CD4-positive, alpha-beta memory T cell (primary cell): Measurements from ENCODE around the gene HORMAD1. TPM values are rescaled to one million over a fixed set of nuclear protein-coding genes. Genes with fewer than 3 reads are reported as not detected.

Experiments used
- CTCF ChIA-PET: fragments of 350-600 bp; sonication (Branson Sonifier 250); formaldehyde crosslinking; loops from one replicate; lab custom pipeline; 2021; ENCODE audit warnings: inconsistent platforms; ENCODE audit not compliant: partially characterized antibody; lab: Charles Lee
- POLR2A ChIA-PET: fragments of 350-600 bp; sonication (Branson Sonifier 250); formaldehyde crosslinking; loops from one replicate; lab custom pipeline; 2021; ENCODE audit not compliant: partially characterized antibody; lab: Charles Lee
- DNase-seq, 5 donors: peaks; one replicate each; pipeline versions ENCODE4 v3.0.0 to v3.0.0-alpha.2; 2020 to 2022; ENCODE audit warnings: mixed read lengths in 1 of 5
- H3K27ac ChIP-seq: one replicate; pipeline ENCODE4 v1.7.0; 2013; ENCODE audit warnings: low read depth, low read length
- H3K27me3 ChIP-seq: 2 replicates; pipeline ENCODE4 v1.7.0; 2013; ENCODE audit warnings: mild to moderate bottlenecking, low read length, moderate library complexity; ENCODE audit not compliant: insufficient read depth
- H3K36me3 ChIP-seq: 2 replicates; pipeline ENCODE4 v1.7.0; 2013; ENCODE audit warnings: mild to moderate bottlenecking, low read length, moderate library complexity; ENCODE audit not compliant: insufficient read depth
- H3K4me1 ChIP-seq: 2 replicates; pipeline ENCODE4 v1.7.0; 2013; ENCODE audit warnings: mild to moderate bottlenecking, low read length, moderate library complexity; ENCODE audit not compliant: insufficient read depth
- H3K4me3 ChIP-seq, 2 donors: one replicate each; pipeline ENCODE4 v1.7.0; 2013; ENCODE audit warnings: low read length in 2 of 2, mild to moderate bottlenecking in 1 of 2
- H3K9me3 ChIP-seq, 2 donors: one replicate each; pipeline ENCODE4 v1.7.0; 2013; ENCODE audit warnings: low read length in 2 of 2, control low read depth in 1 of 2; ENCODE audit not compliant: control insufficient read depth in 1 of 2
- H3K27ac Mint-ChIP-seq, 7 donors: one replicate each; pipeline ENCODE4 v1.8.0; 2020 to 2021; ENCODE audit warnings: mixed read lengths in 7 of 7, mild to moderate bottlenecking in 6 of 7, inconsistent platforms in 3 of 7, moderate library complexity in 3 of 7
- H3K27me3 Mint-ChIP-seq, 2 donors: one replicate each; pipeline ENCODE4 v1.8.0; 2020 to 2021; ENCODE audit warnings: mixed read lengths in 2 of 2
- H3K36me3 Mint-ChIP-seq, 2 donors: one replicate each; pipeline ENCODE4 v1.8.0; 2020 to 2021; ENCODE audit warnings: mixed read lengths in 2 of 2, inconsistent platforms in 1 of 2, mild to moderate bottlenecking in 1 of 2
- H3K4me1 Mint-ChIP-seq, 4 donors: one replicate each; pipeline ENCODE4 v1.8.0; 2020 to 2021; ENCODE audit warnings: mixed read lengths in 4 of 4, mild to moderate bottlenecking in 1 of 4
- H3K4me3 Mint-ChIP-seq, 8 donors: one replicate each; pipeline ENCODE4 v1.8.0; 2020 to 2021; ENCODE audit warnings: mixed read lengths in 8 of 8, mild to moderate bottlenecking in 7 of 8, moderate library complexity in 6 of 8, inconsistent platforms in 3 of 8
- H3K9me3 Mint-ChIP-seq, 8 donors: one replicate each; pipeline ENCODE4 v1.8.0; 2020 to 2021; ENCODE audit warnings: mixed read lengths in 8 of 8, mild to moderate bottlenecking in 5 of 8, inconsistent platforms in 3 of 8, moderate library complexity in 1 of 8
- intact Hi-C: fragments of 100-400 bp; cut with micrococcal nuclease; formaldehyde crosslinking; loops from one replicate; pipeline ENCODE4 v1.15.1; 2023
- polyA plus RNA-seq, 2 donors: library from polyadenylated mRNA; unstranded; fragments of 300-500 nt; fragmentation: Illumina TruSeq; gene quantifications; one replicate each; pipeline ENCODE4 v1.2.3, GENCODE V29; 2021
- total RNA-seq, 2 experiments: library from RNA; stranded (reverse); gene quantifications; one replicate each; pipeline ENCODE4 v1.2.3, GENCODE V29; 2021

The HORMAD1 gene
- total and polyA plus RNA-seq, 4 experiments from 2014 or later: 0.64 TPM; not detected in 3

DNA sequence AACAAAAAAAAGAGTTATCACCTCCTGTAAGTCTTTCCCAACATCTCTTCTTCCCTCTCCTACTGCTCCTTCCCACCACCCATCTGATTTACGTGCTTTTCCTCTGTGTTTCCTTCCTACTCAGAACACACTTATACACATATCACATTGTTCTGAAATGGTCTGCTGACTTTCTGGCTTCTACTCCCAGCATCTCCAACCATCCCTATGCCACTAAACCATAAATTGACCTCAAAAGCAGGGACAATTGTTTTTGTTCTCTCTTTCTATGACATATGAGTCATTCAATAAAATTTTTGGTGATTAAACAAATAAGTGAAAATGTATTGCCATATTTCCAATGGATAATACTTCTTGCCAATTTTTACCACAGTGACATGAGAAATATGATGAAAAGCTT lies 31.9 kb downstream of the HORMAD1 start:
- POLR2A ChIA-PET: no interaction called here
- no peaks in the 10 kb centered on the region for H3K27me3 ChIP-seq
- Mint-ChIP-seq H3K4me1 (peaks cover 13 to 25% (median 22%) of the 10 kb centered on the region in 4 donors), H3K27ac (peak overlapping the region in 3 of 7 donors; percentile 9 to 69 (median 65)), H3K36me3 (peaks cover 21 to 48% of the 10 kb centered on the region in 2 donors), H3K9me3 (no peaks in the 10 kb centered on the region), H3K4me3 (no peak overlapping the region), H3K27me3 (no peaks in the 10 kb centered on the region)
- peaks cover 11% of the 10 kb centered on the region for H3K36me3 ChIP-seq
- no peak overlapping the region for H3K4me3 ChIP-seq
- intact Hi-C loops: no loop called here
- no peak overlapping the region for H3K27ac ChIP-seq
- no peaks in the 10 kb centered on the region for H3K9me3 ChIP-seq
- H3K4me1 ChIP-seq: peaks cover 15% of the 10 kb centered on the region
- DNase-seq: no peak
- CTCF ChIA-PET: no interaction called here

DNA sequence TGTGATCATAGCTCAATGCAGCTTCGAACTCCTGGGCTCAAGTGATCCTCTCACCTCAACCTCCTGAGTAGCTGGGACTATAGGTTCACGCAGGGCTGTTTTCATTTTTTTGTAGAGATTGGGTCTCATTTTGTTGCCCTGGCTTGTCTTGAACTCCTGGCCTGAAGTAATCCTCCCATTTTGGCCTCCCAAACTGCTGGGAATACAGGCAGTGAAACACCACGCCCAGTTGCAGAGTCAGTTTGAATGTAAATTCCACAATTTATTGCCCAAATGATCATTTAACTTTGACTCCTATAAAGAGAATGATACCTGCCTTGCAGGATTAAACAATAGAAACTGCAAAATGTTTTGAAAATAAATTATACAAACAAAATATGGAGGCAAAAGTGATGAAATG lies 34.4 kb downstream of the HORMAD1 start:
- peaks cover 17 to 23% (median 22%) of the 10 kb centered on the region in 4 donors for H3K4me1 Mint-ChIP-seq
- H3K27me3 Mint-ChIP-seq: no peaks in the 10 kb centered on the region
- Histone ChIP-seq H3K27ac (no peak overlapping the region), H3K4me1 (peaks cover 9% of the 10 kb centered on the region), H3K9me3 (no peaks in the 10 kb centered on the region), H3K27me3 (no peaks in the 10 kb centered on the region), H3K4me3 (no peak overlapping the region), H3K36me3 (no peaks in the 10 kb centered on the region)
- no peak for DNase-seq
- CTCF ChIA-PET: interaction anchor here (1.1 to 1.3 kb wide), 2 partner anchors 11 to 22 kb away, joined by 3 read pairs; partner anchors contain the start of gene GOLPH3L
- peaks cover 20 to 42% of the 10 kb centered on the region in 2 donors for H3K36me3 Mint-ChIP-seq
- H3K27ac Mint-ChIP-seq: peak overlapping the region in 1 of 7 donors; percentile 48
- no peaks in the 10 kb centered on the region for H3K9me3 Mint-ChIP-seq
- intact Hi-C loops: no loop called here
- no peak overlapping the region for H3K4me3 Mint-ChIP-seq
- POLR2A ChIA-PET: interaction anchor here (1.7 kb wide), 1 partner anchor 11 kb away, joined by 6 read pairs; the partner anchor contains the start of gene GOLPH3L

DNA sequence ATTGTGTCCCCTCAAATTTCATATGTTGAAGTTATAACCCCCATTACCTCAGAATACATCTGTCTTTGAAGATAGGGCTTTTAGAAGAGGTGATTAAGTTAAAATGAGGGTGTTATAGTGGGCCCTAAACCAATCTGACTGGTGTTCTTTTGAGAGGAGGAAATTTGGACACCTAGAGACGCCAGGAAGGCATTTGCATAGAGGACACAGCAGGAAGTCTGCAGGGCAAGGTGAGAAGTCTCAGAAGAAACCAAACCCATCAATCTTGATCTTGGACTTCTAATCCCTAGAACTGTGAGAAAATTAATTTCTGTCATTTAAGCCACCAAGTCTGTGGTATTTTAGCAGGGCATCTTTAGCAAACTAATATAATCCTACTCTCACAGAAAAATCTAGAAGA lies 36.8 kb downstream of the HORMAD1 start:
- CTCF ChIA-PET: interaction anchor here (0.7 to 2.5 kb wide), 7 partner anchors 9 to 341 kb away, joined by 3 to 12 read pairs (median 4); partner anchors contain the start of gene GOLPH3L

DNA sequence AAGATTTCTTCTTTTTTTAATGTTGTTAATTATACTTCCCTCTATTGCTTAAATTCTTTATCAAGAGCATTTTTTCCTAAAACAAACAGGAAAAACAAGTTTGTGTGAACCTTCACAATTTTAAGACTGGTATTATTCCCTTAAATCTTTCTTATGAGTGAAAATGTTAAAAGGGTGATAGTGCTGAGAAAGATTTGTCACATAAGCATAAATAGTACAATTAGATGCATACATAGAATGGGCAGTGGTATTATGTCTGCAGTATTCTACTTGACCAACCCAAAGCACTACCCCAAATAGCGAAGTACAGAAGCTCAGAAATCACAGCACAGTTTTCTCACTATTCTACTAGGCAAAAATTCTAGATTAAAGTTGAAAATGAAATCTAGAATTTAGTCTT lies 41.7 kb downstream of the HORMAD1 start:
- no peak for DNase-seq
- H3K36me3 Mint-ChIP-seq: peaks cover 9 to 28% of the 10 kb centered on the region in 2 donors
- peaks cover 3% of the 10 kb centered on the region for H3K4me1 ChIP-seq
- ChIA-PET CTCF (interaction anchor here (1.6 kb wide), 1 partner anchor 118 kb away, joined by 3 read pairs; no protein-coding TSS in a partner anchor), POLR2A (no interaction called here)
- H3K27ac Mint-ChIP-seq: peak overlapping the region in 1 of 7 donors; percentile 66
- H3K27ac ChIP-seq: no peak overlapping the region
- H3K36me3 ChIP-seq: no peaks in the 10 kb centered on the region
- H3K9me3 Mint-ChIP-seq: no peaks in the 10 kb centered on the region
- intact Hi-C loops: no loop called here
- H3K27me3 ChIP-seq: no peaks in the 10 kb centered on the region
- no peak overlapping the region for H3K4me3 Mint-ChIP-seq
- H3K4me1 Mint-ChIP-seq: peaks cover 9 to 22% (median 12%) of the 10 kb centered on the region in 4 donors
- H3K4me3 ChIP-seq: no peak overlapping the region
- no peaks in the 10 kb centered on the region for H3K27me3 Mint-ChIP-seq
- no peaks in the 10 kb centered on the region for H3K9me3 ChIP-seq

More for the DNA sequence above, 36.8 kb downstream of the HORMAD1 start:
- no peak overlapping the region for H3K4me3 ChIP-seq
- Mint-ChIP-seq H3K27ac (peak overlapping the region; percentile 4 to 82 (median 73)), H3K27me3 (no peaks in the 10 kb centered on the region), H3K4me1 (peaks cover 14 to 24% (median 16%) of the 10 kb centered on the region in 4 donors), H3K36me3 (peaks cover 15 to 40% of the 10 kb centered on the region in 2 donors), H3K9me3 (no peaks in the 10 kb centered on the region), H3K4me3 (peak overlapping the region in 4 of 8 donors; percentile 11 to 65 (median 42))
- H3K36me3 ChIP-seq: no peaks in the 10 kb centered on the region
- peaks cover 9% of the 10 kb centered on the region for H3K4me1 ChIP-seq
- H3K9me3 ChIP-seq: no peaks in the 10 kb centered on the region
- POLR2A ChIA-PET: interaction anchor here (0.7 kb wide), 1 partner anchor 13 kb away, joined by 4 read pairs; the partner anchor contains the start of gene GOLPH3L
- no peaks in the 10 kb centered on the region for H3K27me3 ChIP-seq
- H3K27ac ChIP-seq: no peak overlapping the region
- intact Hi-C loops: no loop called here
- DNase-seq: no peak

DNA sequence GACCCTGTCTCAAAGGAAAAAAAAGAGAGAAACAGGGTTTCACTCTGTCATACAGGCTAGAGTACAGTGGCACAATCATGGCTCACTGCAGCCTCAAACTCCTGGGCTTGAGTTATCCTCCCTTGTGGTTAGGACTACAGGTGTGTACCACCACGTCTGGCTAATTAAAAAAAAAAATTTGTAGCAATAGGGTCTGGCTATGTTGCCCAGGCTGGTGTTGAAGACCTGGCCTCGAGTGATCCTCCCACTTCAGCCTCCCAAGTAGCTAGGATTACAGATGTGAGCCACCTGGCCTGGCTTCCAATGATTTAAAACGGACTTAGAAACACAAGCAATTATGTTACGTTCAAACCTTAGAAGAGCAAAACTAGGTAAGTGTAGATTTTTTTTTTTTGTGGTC lies 45.8 kb downstream of the HORMAD1 start:
- H3K4me3 Mint-ChIP-seq: no peak overlapping the region

DNA sequence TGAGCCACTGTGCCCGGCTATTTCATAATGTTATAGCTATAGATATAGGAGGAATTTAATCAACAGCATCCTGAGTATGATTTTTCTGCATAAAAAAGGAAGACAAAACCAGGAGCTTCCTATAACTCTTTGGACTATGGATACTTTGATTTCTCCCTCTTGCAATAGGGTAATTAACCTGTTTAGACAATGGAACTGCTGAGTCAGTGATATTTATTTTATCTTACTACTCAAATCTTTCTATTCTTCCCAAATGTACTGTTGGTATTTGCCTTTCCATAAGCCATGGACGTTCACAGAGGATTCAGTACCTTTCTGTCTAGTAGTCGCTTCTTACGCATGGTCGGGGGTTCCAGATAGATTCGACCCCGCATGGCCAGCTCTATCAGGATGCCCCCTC lies 57.4 kb downstream of the HORMAD1 start:
- H3K4me3 ChIP-seq: no peak overlapping the region
- intact Hi-C loops: no loop called here
- H3K27me3 Mint-ChIP-seq: no peaks in the 10 kb centered on the region
- CTCF ChIA-PET: no interaction called here
- no peak for DNase-seq
- H3K9me3 Mint-ChIP-seq: no peaks in the 10 kb centered on the region
- H3K27ac Mint-ChIP-seq: no peak overlapping the region
- H3K36me3 ChIP-seq: peaks cover 26% of the 10 kb centered on the region
- no peak overlapping the region for H3K4me3 Mint-ChIP-seq
- no peaks in the 10 kb centered on the region for H3K9me3 ChIP-seq
- no peak overlapping the region for H3K27ac ChIP-seq
- no peaks in the 10 kb centered on the region for H3K27me3 ChIP-seq
- H3K36me3 Mint-ChIP-seq: peaks cover 34 to 38% of the 10 kb centered on the region in 2 donors
- peaks cover 0 to 10% (median 5%) of the 10 kb centered on the region in 4 donors for H3K4me1 Mint-ChIP-seq
- POLR2A ChIA-PET: no interaction called here
- no peaks in the 10 kb centered on the region for H3K4me1 ChIP-seq

More for the DNA sequence above, 45.8 kb downstream of the HORMAD1 start:
- ChIA-PET POLR2A (no interaction called here), CTCF (no interaction called here)
- Histone ChIP-seq H3K27ac (no peak overlapping the region), H3K9me3 (no peaks in the 10 kb centered on the region), H3K27me3 (no peaks in the 10 kb centered on the region), H3K36me3 (no peaks in the 10 kb centered on the region), H3K4me3 (no peak overlapping the region), H3K4me1 (no peaks in the 10 kb centered on the region)
- intact Hi-C loops: no loop called here
- Mint-ChIP-seq H3K4me1 (peaks cover 4 to 9% (median 6%) of the 10 kb centered on the region in 4 donors), H3K27ac (peak overlapping the region in 1 of 7 donors; percentile 80), H3K9me3 (no peaks in the 10 kb centered on the region), H3K36me3 (peaks cover 10 to 14% of the 10 kb centered on the region in 2 donors), H3K27me3 (no peaks in the 10 kb centered on the region)
- no peak for DNase-seq

DNA sequence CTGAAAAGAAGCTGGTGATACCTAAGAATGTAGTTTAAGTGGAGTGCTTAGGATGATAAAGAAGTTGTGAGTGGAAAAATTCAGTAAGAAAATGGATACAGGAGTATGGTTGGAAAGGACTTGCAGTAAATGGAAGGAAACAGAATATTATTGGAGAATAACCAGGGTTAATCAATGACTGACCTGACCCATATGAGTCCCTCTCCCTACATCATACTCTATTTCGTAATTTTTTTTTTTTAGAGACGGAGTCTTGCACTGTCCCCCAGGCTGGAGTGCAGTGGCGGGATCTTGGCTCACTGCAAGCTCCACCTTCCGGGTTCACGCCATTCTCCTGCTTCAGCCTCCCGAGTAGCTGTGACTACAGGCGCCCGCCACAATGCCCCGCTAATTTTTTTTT lies 57.9 kb downstream of the HORMAD1 start:
- CTCF ChIA-PET: no interaction called here
- Histone ChIP-seq H3K36me3 (peaks cover 26% of the 10 kb centered on the region), H3K9me3 (no peaks in the 10 kb centered on the region), H3K27me3 (no peaks in the 10 kb centered on the region), H3K4me3 (no peak overlapping the region), H3K4me1 (no peaks in the 10 kb centered on the region), H3K27ac (no peak overlapping the region)
- H3K4me3 Mint-ChIP-seq: no peak overlapping the region
- H3K27me3 Mint-ChIP-seq: no peaks in the 10 kb centered on the region
- intact Hi-C loops: no loop called here
- POLR2A ChIA-PET: no interaction called here
- no peak for DNase-seq
- peaks cover 38 to 43% of the 10 kb centered on the region in 2 donors for H3K36me3 Mint-ChIP-seq
- H3K9me3 Mint-ChIP-seq: no peaks in the 10 kb centered on the region
- peaks cover 0 to 11% (median 5%) of the 10 kb centered on the region in 4 donors for H3K4me1 Mint-ChIP-seq
- H3K27ac Mint-ChIP-seq: peak overlapping the region in 5 of 7 donors; percentile 6 to 85 (median 67)
